Erythroblast (primary cell): ENCODE data around the gene AGAP1.

ENCODE experiments used
- GATA1 ChIP-seq: IDR thresholded peaks from 2 replicates; pipeline ENCODE4 v1.6.1; 2011; ENCODE audit warnings: low read depth, mild to moderate bottlenecking, control low read depth, low read length, moderate library complexity
- POLR2A ChIP-seq: IDR thresholded peaks from 2 replicates; pipeline ENCODE4 v1.6.1; 2011; ENCODE audit warnings: mild to moderate bottlenecking, low read length

DNA sequence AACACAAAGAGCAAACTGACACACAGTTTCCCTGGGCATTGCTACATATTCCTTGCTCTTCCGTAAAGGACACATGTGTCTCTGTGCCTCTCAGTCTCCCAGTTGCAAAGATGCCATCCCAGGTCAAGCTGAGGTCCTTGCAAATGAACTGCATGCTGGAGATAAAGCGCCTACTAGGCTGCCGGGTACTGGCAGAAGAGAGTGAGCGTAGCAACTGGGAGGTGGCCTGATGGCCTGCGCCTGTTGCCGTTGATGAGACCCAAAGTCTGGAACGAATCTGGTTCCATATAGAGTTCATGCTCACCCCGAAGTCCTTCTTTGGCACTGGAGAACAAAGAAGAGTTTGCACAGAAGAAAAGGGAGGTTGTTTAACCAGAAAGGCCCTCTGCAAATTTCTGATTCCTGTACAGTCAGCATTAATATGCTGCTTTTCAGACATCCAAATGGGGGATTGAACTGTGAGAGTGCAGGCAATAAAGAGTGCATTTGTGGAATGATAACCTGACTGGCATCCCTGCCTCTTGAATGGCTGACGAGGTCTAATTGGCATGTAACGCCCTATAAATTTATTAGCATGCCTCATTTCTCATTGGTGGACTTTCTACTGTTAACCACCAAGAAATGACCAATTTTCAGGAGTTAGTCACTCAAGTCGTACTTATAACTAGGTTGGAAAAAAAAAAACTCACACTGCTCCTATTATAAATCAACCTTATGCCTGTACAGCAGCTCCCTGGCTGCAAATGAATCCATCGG, 595.6 kb downstream of the AGAP1 start:
- TF ChIP-seq POLR2A = no peak
- no peak for TF ChIP-seq GATA1
